CD4-positive, alpha-beta T cell (primary cell): Measurements from ENCODE around the gene SMARCB1. TPM values are rescaled to one million over a fixed set of nuclear protein-coding genes. Genes with fewer than 3 reads are reported as not detected.

Experiments used
- ATAC-seq: fragments of 200-7000 bp; cut with Tn5 transposase; one replicate; pipeline ENCODE4 v1.10.0; 2022; ENCODE audit warnings: mild to moderate bottlenecking; ENCODE audit not compliant: poor library complexity
- CTCF ChIA-PET: fragments of 350-600 bp; sonication (Branson Sonifier 250); formaldehyde crosslinking; loops from one replicate; lab custom pipeline; 2021; ENCODE audit warnings: antibody characterized with exemption, inconsistent platforms; lab: Charles Lee
- POLR2A ChIA-PET: fragments of 350-600 bp; sonication (Branson Sonifier 250); formaldehyde crosslinking; loops from one replicate; lab custom pipeline; 2021; ENCODE audit warnings: antibody characterized with exemption, inconsistent platforms; lab: Charles Lee
- DNase-seq, 14 experiments: peaks; one replicate each; pipeline ENCODE4 v3.0.0-alpha.2; 2013 to 2020; ENCODE audit warnings: mixed read lengths in 2 of 14
- H3K27ac ChIP-seq, 2 donors: one replicate each; pipeline versions ENCODE4 v1.5.1 to v1.7.0; 2013; ENCODE audit warnings: low read length in 2 of 2, low read depth in 1 of 2, mild to moderate bottlenecking in 1 of 2
- H3K27me3 ChIP-seq, 2 experiments: 1 replicate in 1 of 2; 2 replicates in 1 of 2; pipeline versions ENCODE4 v1.6.1 to v1.7.0; 2013; ENCODE audit warnings: low read length in 2 of 2, control low read depth in 1 of 2, mild to moderate bottlenecking in 1 of 2, moderate library complexity in 1 of 2; ENCODE audit not compliant: insufficient read depth in 2 of 2, control insufficient read depth in 1 of 2
- H3K36me3 ChIP-seq: one replicate; pipeline ENCODE4 v1.6.1; 2013; ENCODE audit warnings: low read length, control low read depth; ENCODE audit not compliant: insufficient read depth
- H3K4me1 ChIP-seq: one replicate; pipeline ENCODE4 v1.6.1; 2013; ENCODE audit warnings: low read length, control low read depth; ENCODE audit not compliant: insufficient read depth
- H3K4me3 ChIP-seq: one replicate; pipeline ENCODE4 v1.5.1; 2013; ENCODE audit warnings: mild to moderate bottlenecking, low read length, moderate library complexity
- H3K9me3 ChIP-seq, 2 experiments: 1 replicate in 1 of 2; 2 replicates in 1 of 2; pipeline versions ENCODE4 v1.6.1 to v1.7.0; 2013; ENCODE audit warnings: low read length in 2 of 2, mild to moderate bottlenecking in 2 of 2, control low read depth in 1 of 2, moderate library complexity in 1 of 2; ENCODE audit not compliant: control insufficient read depth in 1 of 2, insufficient read depth in 1 of 2
- H3K27ac Mint-ChIP-seq: one replicate; pipeline ENCODE4 v1.8.0; 2020; ENCODE audit warnings: mixed read lengths
- H3K27me3 Mint-ChIP-seq: one replicate; pipeline ENCODE4 v1.8.0; 2021; ENCODE audit warnings: mixed read lengths
- H3K36me3 Mint-ChIP-seq: one replicate; pipeline ENCODE4 v1.8.0; 2021; ENCODE audit warnings: low read depth, mixed read lengths
- H3K4me1 Mint-ChIP-seq: one replicate; pipeline ENCODE4 v1.8.0; 2021; ENCODE audit warnings: low read depth, mixed read lengths
- H3K4me3 Mint-ChIP-seq: one replicate; pipeline ENCODE4 v1.8.0; 2020; ENCODE audit warnings: mild to moderate bottlenecking, mixed read lengths
- H3K9me3 Mint-ChIP-seq: one replicate; pipeline ENCODE4 v1.8.0; 2020; ENCODE audit warnings: mixed read lengths
- CTCF ChIP-seq: fragments of 200-600 bp; IDR thresholded peaks from one replicate; pipeline ENCODE4 v1.8.0; 2022; ENCODE audit warnings: antibody characterized with exemption, mild to moderate bottlenecking
- intact Hi-C, 2 experiments: fragments of 100-400 bp; cut with DNase I in 1 of 2; cut with micrococcal nuclease in 1 of 2; formaldehyde crosslinking; loops; one replicate each; pipeline versions ENCODE4 v1.15.1 to v1.9.0; 2023 to 2025; cut with DNase I, micrococcal nuclease
- total RNA-seq, 174 experiments: library from RNA in 2 of 174; stranded (reverse) in 2 of 174; gene quantifications; one replicate each; pipeline ENCODE4 v1.2.3 and lab custom pipeline; 2021 to 2026

The SMARCB1 gene
- total RNA-seq, 2 experiments from 2014 or later: 40.3 to 41.7 TPM

- POLR2A ChIA-PET: interaction anchor here (0.9 to 1.6 kb wide), 4 partner anchors 13 to 94 kb away, joined by 3 to 8 read pairs (median 4); partner anchors contain the start of genes SLC2A11, SMARCB1 and ZNF70
- no peaks in the 10 kb centered on the region for H3K36me3 Mint-ChIP-seq
- no peaks in the 10 kb centered on the region for H3K9me3 Mint-ChIP-seq
- H3K4me1 ChIP-seq: peaks cover 50% of the 10 kb centered on the region
- intact Hi-C loops: no loop called here
- TF ChIP-seq CTCF: no peak
- CTCF ChIA-PET: no interaction called here
- peak overlapping the region; percentile 82 for H3K4me3 Mint-ChIP-seq
- H3K4me3 ChIP-seq: peak overlapping the region; percentile 52
- H3K27ac ChIP-seq: peak overlapping the region in 1 of 2 donors; percentile 30
- peaks cover 26% of the 10 kb centered on the region for H3K4me1 Mint-ChIP-seq
- no peaks in the 10 kb centered on the region for H3K27me3 ChIP-seq
- DNase-seq (peak in 12 of 14 experiments; percentile 32 to 78 (median 53)), ATAC-seq (peak; percentile 41)
- no peaks in the 10 kb centered on the region for H3K27me3 Mint-ChIP-seq
- H3K36me3 ChIP-seq: no peaks in the 10 kb centered on the region
- H3K9me3 ChIP-seq: no peaks in the 10 kb centered on the region
- peak overlapping the region; percentile 73 for H3K27ac Mint-ChIP-seq
Observed at GRCh38 chr22:23763579-23763945, 23.2 kb upstream of the SMARCB1 start.

DNA sequence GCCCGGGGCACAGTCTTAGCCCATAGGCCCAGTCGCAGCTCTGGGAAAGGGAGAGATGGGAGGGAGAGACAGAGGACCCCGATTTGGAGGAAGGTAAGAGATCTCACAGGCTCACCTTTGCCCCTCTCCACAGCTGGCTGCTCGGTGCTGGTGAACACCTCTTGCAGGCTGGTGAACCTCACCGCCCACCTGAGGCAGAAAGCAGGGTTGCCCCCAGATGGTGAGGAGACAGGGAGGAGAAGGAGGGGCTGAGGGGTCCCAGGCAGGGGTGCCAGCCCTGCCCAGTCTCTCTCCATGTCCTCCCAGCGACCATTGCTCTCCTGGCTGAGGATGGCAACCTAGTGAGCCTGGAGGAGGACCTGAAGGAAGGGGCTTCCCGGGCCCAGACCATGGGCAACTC, 22.8 kb upstream of the SMARCB1 start:
- TF ChIP-seq CTCF: no peak
- Histone ChIP-seq H3K4me1 (peaks cover 51% of the 10 kb centered on the region), H3K27ac (no peak overlapping the region), H3K4me3 (peak overlapping the region; percentile 52), H3K36me3 (no peaks in the 10 kb centered on the region), H3K27me3 (no peaks in the 10 kb centered on the region), H3K9me3 (no peaks in the 10 kb centered on the region)
- ChIA-PET POLR2A (interaction anchor here (1.1 to 1.6 kb wide), 3 partner anchors 13 to 93 kb away, joined by 3 to 8 read pairs (median 4); partner anchors contain the start of genes SLC2A11, SMARCB1 and ZNF70), CTCF (no interaction called here)
- H3K27ac Mint-ChIP-seq: peak overlapping the region; percentile 73
- H3K4me3 Mint-ChIP-seq: peak overlapping the region; percentile 82
- DNase-seq (peak in 1 of 14 experiments; percentile 14), ATAC-seq (no peak)
- H3K27me3 Mint-ChIP-seq: no peaks in the 10 kb centered on the region
- H3K36me3 Mint-ChIP-seq: no peaks in the 10 kb centered on the region
- no peaks in the 10 kb centered on the region for H3K9me3 Mint-ChIP-seq
- H3K4me1 Mint-ChIP-seq: peaks cover 26% of the 10 kb centered on the region
- intact Hi-C loops: no loop called here

DNA sequence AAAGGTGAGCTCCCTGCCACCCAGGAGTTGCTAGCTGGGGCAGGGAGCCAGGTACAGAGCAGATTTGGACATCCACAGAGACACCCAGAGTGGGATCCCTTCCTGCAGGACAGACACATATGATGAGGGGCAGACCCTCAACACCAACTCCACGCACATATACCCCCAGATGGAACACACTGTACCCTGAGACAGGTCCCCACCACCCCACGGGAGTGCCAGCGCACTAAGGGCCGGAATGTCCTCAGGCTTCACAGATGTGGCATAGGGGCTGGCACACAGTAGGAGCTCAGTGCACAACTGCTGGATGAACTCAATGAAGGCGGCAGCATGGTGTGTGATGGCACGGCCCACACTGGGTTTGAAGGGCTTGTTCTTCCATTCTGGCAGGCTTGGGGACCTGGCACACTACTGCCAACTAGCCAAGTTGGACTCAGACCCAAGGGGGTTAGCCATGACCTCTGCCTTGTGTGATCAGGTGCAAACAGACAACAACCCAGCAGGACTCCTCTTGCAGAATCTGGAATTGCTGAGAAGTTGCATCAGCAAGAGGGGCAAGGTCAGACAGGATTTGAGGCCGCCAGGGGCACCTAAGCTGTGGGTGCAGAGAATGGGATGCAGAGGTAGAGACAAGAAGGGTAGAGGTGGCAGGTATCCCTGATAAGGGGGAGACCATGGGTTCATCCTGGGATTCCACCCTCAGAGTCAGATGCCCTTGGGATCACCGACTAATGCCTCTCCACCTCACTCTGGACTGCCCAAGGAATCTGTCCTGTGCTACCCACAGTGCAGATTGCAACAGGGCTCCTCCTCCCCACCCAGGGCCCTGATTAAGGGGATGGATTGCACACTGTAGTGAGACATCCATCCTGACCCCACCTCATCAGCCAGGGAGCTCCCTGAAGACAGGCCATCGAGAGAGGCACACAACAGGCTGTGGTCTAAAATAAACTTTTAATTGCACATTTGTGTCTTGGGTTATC, 21.6 kb upstream of the SMARCB1 start:
- no peak for TF ChIP-seq CTCF
- DNase-seq (no peak), ATAC-seq (no peak)
- Histone ChIP-seq H3K4me1 (peaks cover 51% of the 10 kb centered on the region), H3K9me3 (no peaks in the 10 kb centered on the region), H3K27ac (no peak overlapping the region), H3K4me3 (no peak overlapping the region), H3K27me3 (no peaks in the 10 kb centered on the region), H3K36me3 (no peaks in the 10 kb centered on the region)
- H3K36me3 Mint-ChIP-seq: no peaks in the 10 kb centered on the region
- H3K27me3 Mint-ChIP-seq: no peaks in the 10 kb centered on the region
- H3K27ac Mint-ChIP-seq: no peak overlapping the region
- POLR2A ChIA-PET: interaction anchor here (1.7 kb wide), 1 partner anchor 21 kb away, joined by 6 read pairs; the partner anchor contains the start of gene SMARCB1
- peaks cover 26% of the 10 kb centered on the region for H3K4me1 Mint-ChIP-seq
- no peaks in the 10 kb centered on the region for H3K9me3 Mint-ChIP-seq
- peak overlapping the region; percentile 60 for H3K4me3 Mint-ChIP-seq
- CTCF ChIA-PET: interaction anchor here (1.5 kb wide), 1 partner anchor 10 kb away, joined by 3 read pairs; no protein-coding TSS in a partner anchor
- intact Hi-C loops: loop anchor here (5.0 kb wide), 2 partner anchors 48 to 82 kb away; no protein-coding TSS in a partner anchor
